K562 (cell line): ENCODE measurements around the gene NFIC.

Source experiments
- CEBPG ChIP-seq, 3 experiments: fragments of 200-800 bp in 1 of 3; sonication (Bioruptor generic) in 1 of 3; sonication (generic) in 1 of 3; formaldehyde crosslinking in 1 of 3; IDR thresholded peaks in 2 of 3; conservative IDR thresholded peaks in 1 of 3; 2 replicates each; pipeline versions ENCODE4 v1.6.1 to v1.8.0; 2016 to 2022; ENCODE audit warnings: missing compliant biosample characterization in 2 of 3, missing genetic modification characterization in 2 of 3, mild to moderate bottlenecking in 1 of 3, missing genetic modification reagents in 1 of 3
- EZH2 ChIP-seq: IDR thresholded peaks from 2 replicates; pipeline ENCODE4 v1.6.1; 2012; ENCODE audit warnings: low read depth, mild to moderate bottlenecking, inconsistent platforms, low read length, borderline replicate concordance
- GATA2 ChIP-seq: sonication (generic); formaldehyde crosslinking; IDR thresholded peaks from 2 replicates; pipeline ENCODE4 v1.4.0; 2020; ENCODE audit warnings: mild to moderate bottlenecking, missing genetic modification reagents
- IRF2 ChIP-seq: sonication (generic); formaldehyde crosslinking; IDR thresholded peaks from 2 replicates; pipeline ENCODE4 v1.8.1; 2022; ENCODE audit warnings: mild to moderate bottlenecking, missing genetic modification reagents
- KDM4B ChIP-seq, 2 experiments: fragments of 450-650 bp in 1 of 2; sonication (generic) in 1 of 2; IDR thresholded peaks; 2 replicates each; pipeline ENCODE4 v1.6.1; 2016 to 2017; ENCODE audit warnings: borderline replicate concordance in 2 of 2, antibody characterized with exemption in 1 of 2, low read depth in 1 of 2, mild to moderate bottlenecking in 1 of 2
- MAFF ChIP-seq: IDR thresholded peaks from 2 replicates; pipeline ENCODE4 v1.6.1; 2012; ENCODE audit warnings: low read length, improper control_type of control experiment
- MIER1 ChIP-seq: fragments of 450-650 bp; IDR thresholded peaks from 2 replicates; pipeline ENCODE4 v1.6.1; 2016; ENCODE audit warnings: antibody characterized with exemption, mild to moderate bottlenecking, low read depth
- POLR2A ChIP-seq: fragments of 450-650 bp; conservative IDR thresholded peaks from 2 replicates; pipeline ENCODE4 v1.6.1; 2016
- ZNF561 ChIP-seq: fragments of 450-650 bp; formaldehyde crosslinking; conservative IDR thresholded peaks from 2 replicates; pipeline ENCODE4 v1.4.0; 2020; ENCODE audit warnings: mild to moderate bottlenecking, moderate library complexity
- TF ChIP-seq, protein P1 (sequence below), 3 experiments: IDR thresholded peaks in 2 of 3; conservative IDR thresholded peaks in 1 of 3; 2 replicates each; pipeline ENCODE4 v1.5.1; 2011 to 2012; ENCODE audit warnings: low read length in 3 of 3, mild to moderate bottlenecking in 3 of 3, control low read depth in 2 of 3, improper control_type of control experiment in 1 of 3, inconsistent platforms in 1 of 3, low read depth in 1 of 3, mixed read lengths in 1 of 3, moderate library complexity in 1 of 3; ENCODE audit not compliant: insufficient read depth in 2 of 3
- TF ChIP-seq, protein P2 (sequence below), 2 experiments: fragments of 450-650 bp in 1 of 2; sonication (generic) in 1 of 2; formaldehyde crosslinking in 1 of 2; IDR thresholded peaks in 1 of 2; conservative IDR thresholded peaks in 1 of 2; 2 replicates each; pipeline versions ENCODE4 v1.6.1 to v1.8.1; 2016 to 2023; ENCODE audit warnings: mild to moderate bottlenecking in 2 of 2, moderate library complexity in 2 of 2, inconsistent platforms in 1 of 2, missing genetic modification reagents in 1 of 2
- TF ChIP-seq, protein P3 (sequence below): fragments of 450-650 bp; IDR thresholded peaks from 2 replicates; pipeline ENCODE4 v1.6.1; 2016; ENCODE audit warnings: missing biosample characterization, missing genetic modification characterization
- TF ChIP-seq, protein P4 (sequence below): sonication (generic); formaldehyde crosslinking; IDR thresholded peaks from 2 replicates; pipeline ENCODE4 v1.8.1; 2023; ENCODE audit warnings: mild to moderate bottlenecking, missing genetic modification reagents

DNA sequence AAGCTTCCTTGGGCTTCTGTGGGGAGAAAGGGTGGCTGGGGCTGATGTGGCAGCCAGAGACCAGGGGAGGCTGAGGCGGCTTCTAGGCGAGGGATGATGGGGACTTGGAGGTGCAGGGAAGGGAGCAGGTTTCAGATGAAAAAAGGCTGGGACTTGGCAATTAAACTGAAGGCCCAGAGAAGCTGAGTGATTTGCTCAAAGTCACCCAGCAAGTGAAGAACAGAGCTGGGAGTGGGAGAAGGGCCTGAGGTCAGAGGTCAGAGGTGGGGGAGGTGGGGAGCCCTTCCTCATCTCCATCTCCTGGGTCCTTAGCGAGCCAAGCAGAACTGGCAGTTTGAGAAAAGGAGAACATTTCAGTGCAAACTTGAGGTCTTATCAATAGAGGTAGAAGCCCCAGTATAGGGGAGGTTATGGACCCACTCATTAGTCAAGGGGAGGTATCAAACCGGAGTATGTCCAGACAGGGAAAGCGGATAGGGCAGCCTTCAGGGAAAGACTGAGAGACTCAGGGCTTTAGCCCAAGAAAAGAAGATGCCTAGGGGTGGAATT is 49.6 kb upstream of the NFIC start:
- TF ChIP-seq KDM4B (IDR thresholded peaks at IDR 0.05; ENCODE audit: borderline replicate concordance in 2 of 2, low read depth in 1 of 2) (no peak), GATA2 (CRISPR knock-in tag) (no peak), IRF2 (CRISPR knock-in tag) (no peak), POLR2A (no peak), MIER1 (no peak), CEBPG (CRISPR knock-in tag; IDR thresholded peaks at IDR 0.05) (no peak), CEBPG (tag; conservative IDR thresholded peaks at IDR 0.05 in 1 of 2, IDR thresholded peaks at IDR 0.05 in 1 of 2) (no peak), EZH2 (no peak), ZNF561 (CRISPR knock-in tag) (no peak), MAFF (no peak)
- TF ChIP-seq, protein P1, sequence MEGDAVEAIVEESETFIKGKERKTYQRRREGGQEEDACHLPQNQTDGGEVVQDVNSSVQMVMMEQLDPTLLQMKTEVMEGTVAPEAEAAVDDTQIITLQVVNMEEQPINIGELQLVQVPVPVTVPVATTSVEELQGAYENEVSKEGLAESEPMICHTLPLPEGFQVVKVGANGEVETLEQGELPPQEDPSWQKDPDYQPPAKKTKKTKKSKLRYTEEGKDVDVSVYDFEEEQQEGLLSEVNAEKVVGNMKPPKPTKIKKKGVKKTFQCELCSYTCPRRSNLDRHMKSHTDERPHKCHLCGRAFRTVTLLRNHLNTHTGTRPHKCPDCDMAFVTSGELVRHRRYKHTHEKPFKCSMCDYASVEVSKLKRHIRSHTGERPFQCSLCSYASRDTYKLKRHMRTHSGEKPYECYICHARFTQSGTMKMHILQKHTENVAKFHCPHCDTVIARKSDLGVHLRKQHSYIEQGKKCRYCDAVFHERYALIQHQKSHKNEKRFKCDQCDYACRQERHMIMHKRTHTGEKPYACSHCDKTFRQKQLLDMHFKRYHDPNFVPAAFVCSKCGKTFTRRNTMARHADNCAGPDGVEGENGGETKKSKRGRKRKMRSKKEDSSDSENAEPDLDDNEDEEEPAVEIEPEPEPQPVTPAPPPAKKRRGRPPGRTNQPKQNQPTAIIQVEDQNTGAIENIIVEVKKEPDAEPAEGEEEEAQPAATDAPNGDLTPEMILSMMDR (IDR thresholded peaks at IDR 0.05 in 2 of 3, conservative IDR thresholded peaks at IDR 0.05 in 1 of 3; ENCODE audit: insufficient read depth in 2 of 3, low read depth in 1 of 3, low read length in 3 of 3), result no peak
- TF ChIP-seq, protein P2, sequence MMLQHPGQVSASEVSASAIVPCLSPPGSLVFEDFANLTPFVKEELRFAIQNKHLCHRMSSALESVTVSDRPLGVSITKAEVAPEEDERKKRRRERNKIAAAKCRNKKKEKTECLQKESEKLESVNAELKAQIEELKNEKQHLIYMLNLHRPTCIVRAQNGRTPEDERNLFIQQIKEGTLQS (IDR thresholded peaks at IDR 0.05), result no peak
- TF ChIP-seq, protein P2 (CRISPR knock-in tag; conservative IDR thresholded peaks at IDR 0.05), result no peak
- TF ChIP-seq, protein P3, sequence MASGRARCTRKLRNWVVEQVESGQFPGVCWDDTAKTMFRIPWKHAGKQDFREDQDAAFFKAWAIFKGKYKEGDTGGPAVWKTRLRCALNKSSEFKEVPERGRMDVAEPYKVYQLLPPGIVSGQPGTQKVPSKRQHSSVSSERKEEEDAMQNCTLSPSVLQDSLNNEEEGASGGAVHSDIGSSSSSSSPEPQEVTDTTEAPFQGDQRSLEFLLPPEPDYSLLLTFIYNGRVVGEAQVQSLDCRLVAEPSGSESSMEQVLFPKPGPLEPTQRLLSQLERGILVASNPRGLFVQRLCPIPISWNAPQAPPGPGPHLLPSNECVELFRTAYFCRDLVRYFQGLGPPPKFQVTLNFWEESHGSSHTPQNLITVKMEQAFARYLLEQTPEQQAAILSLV, result no peak
- TF ChIP-seq, protein P4, sequence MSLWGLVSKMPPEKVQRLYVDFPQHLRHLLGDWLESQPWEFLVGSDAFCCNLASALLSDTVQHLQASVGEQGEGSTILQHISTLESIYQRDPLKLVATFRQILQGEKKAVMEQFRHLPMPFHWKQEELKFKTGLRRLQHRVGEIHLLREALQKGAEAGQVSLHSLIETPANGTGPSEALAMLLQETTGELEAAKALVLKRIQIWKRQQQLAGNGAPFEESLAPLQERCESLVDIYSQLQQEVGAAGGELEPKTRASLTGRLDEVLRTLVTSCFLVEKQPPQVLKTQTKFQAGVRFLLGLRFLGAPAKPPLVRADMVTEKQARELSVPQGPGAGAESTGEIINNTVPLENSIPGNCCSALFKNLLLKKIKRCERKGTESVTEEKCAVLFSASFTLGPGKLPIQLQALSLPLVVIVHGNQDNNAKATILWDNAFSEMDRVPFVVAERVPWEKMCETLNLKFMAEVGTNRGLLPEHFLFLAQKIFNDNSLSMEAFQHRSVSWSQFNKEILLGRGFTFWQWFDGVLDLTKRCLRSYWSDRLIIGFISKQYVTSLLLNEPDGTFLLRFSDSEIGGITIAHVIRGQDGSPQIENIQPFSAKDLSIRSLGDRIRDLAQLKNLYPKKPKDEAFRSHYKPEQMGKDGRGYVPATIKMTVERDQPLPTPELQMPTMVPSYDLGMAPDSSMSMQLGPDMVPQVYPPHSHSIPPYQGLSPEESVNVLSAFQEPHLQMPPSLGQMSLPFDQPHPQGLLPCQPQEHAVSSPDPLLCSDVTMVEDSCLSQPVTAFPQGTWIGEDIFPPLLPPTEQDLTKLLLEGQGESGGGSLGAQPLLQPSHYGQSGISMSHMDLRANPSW (CRISPR knock-in tag), result no peak
